Measurements from ENCODE around the gene CD99.

The CD99 gene

DNA sequence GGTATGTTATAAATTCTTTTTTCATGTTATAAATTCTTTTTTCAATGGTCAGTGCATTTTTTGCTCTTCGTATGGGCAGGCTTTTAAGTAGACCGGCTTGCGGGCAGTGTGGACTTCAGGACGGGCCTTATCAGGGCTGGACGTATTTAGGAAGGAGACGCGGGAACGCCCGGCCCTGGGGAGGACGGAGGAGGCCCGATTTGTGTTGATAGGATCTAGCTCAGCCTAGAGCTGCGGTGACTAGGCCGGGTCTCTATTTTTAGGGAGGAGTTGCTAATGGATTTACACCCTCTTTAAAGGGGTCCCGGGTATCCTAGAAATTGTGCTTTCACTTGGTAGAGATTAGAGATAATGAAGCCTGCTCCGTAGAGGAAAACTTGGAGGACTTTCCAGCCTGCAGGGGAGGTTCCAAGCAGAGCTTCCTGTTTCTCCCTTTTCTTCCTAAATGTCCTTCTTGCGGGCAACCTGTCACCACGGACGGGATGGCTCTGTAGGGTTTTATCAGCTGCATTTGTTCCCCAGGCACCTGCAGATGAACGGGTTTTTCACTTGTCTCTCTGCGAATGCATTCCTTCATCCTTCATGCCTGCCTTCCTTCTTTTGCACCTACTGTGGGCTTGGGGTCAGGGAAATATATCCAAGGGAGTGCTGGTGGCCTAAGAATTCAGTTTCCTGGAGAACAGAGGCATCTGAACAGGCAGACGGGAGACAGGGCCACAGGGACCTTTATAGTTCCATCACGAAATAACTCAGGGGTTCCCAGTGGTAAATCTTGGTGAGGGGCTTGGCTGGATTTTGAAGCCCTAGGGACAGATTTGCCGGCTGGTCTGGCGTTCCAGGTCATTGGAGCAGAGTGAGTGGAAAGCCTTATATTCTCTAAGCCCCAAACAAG lies 1.4 kb downstream of the CD99 start:
- TF ChIP-seq, protein P1, sequence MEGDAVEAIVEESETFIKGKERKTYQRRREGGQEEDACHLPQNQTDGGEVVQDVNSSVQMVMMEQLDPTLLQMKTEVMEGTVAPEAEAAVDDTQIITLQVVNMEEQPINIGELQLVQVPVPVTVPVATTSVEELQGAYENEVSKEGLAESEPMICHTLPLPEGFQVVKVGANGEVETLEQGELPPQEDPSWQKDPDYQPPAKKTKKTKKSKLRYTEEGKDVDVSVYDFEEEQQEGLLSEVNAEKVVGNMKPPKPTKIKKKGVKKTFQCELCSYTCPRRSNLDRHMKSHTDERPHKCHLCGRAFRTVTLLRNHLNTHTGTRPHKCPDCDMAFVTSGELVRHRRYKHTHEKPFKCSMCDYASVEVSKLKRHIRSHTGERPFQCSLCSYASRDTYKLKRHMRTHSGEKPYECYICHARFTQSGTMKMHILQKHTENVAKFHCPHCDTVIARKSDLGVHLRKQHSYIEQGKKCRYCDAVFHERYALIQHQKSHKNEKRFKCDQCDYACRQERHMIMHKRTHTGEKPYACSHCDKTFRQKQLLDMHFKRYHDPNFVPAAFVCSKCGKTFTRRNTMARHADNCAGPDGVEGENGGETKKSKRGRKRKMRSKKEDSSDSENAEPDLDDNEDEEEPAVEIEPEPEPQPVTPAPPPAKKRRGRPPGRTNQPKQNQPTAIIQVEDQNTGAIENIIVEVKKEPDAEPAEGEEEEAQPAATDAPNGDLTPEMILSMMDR (IDR thresholded peaks at IDR 0.05; ENCODE audit: low read depth, low read length): no peak
- H3K4me3 ChIP-seq (replicated peaks in 1 of 2; ENCODE audit: low read depth in 2 of 2, low read length in 2 of 2): peak overlapping the region; percentile 79 to 83
- DNase-seq (ENCODE audit: low read depth in 2 of 2): peak; percentile 60 to 68

DNA sequence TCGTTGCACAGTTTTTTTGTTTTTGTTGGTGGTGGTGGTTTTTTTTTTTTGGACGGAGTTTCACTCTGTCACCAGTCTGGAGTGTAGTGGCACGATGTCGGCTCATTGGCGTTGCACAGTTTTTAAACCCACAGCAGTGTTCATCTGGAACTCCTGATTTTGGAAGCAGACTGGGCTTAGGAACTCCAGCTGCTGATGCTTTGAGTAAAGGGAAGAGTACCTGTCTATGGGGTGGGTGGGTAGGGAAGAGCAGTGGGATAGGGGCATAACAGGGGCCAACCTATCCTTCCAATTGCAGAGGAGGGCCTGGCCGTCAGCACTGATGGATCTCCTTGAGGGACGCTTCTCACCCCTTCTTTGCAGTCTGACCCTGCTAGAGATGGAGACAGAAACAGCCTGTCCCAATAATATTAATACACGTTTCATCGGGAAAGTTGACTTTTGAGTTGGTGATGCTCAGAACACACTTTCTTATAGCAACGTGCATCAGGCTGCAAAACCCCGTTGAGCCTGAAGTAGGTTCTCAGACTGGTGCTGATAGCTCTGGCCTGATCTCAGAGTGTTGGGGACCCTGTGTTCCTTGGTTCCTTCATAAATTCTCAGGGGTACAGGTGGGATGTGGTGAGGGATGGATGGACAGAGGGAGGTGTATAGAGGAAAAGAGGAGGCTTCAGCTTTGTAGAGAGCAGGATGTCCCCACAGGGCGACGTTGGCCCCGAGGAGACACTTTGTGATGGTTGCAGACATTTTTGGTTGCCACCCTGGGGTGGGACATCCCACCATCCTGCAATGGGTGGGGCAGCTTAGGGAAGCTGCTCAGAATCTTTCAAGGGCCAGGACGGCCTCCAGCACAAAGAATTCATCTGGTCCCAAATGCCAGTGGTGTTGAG lies 2.3 kb downstream of the CD99 start:
- TF ChIP-seq, protein P1 (IDR thresholded peaks at IDR 0.05; ENCODE audit: low read depth, low read length): no peak
- H3K4me3 ChIP-seq (replicated peaks in 1 of 2; ENCODE audit: low read depth in 2 of 2, low read length in 2 of 2): peak overlapping the region; percentile 79 to 83
- no peak for DNase-seq (ENCODE audit: low read depth in 2 of 2)

DNA sequence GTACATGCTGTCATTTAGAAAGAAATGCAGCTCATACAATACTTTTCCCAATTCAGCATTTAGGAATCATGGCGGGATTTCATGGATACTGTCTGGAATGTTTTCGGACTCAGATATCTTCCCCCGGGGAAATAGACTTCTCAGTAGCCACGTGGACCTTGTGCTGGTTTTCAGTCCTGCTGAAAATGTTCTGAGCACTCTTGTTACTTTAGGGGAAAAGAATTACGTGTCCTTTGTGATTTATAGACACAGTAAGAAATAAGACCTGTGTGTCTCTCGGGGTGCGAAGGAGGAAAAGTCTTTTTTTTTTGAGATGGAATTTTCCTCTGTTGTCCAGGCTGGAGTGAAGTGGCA lies 3.8 kb downstream of the CD99 start:
- TF ChIP-seq, protein P1 (IDR thresholded peaks at IDR 0.05; ENCODE audit: low read depth, low read length): no peak
- H3K4me3 ChIP-seq (replicated peaks in 1 of 2; ENCODE audit: low read depth in 2 of 2, low read length in 2 of 2): no peak overlapping the region
- peak in 1 of 2 donors; percentile 36 for DNase-seq (ENCODE audit: low read depth in 2 of 2)

DNA sequence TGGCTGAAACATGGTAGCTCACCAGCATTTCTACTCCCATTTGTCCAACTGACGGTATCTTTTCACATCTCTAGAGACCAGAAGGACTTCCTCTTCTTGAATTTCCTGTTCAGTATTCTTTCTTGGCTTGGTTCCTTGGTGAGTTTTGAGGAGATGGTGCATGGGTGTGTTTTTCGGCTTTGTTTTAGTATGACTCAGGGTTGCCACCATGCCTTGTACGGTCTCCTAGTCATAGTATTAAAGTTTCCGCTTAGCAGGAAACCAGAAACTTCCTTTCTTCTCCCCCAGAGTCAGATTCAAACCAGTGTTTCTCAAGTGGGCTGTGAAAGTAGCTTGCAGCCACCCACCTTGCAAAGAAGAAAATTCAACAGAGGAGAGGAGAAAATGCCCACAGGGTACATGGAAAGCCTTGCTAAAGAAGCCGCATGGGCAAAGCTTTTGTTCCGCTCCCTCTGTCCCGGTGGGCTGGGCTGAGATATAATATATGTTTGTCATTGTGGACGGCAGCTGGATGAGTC lies 5.7 kb downstream of the CD99 start:
- TF ChIP-seq, protein P1 (IDR thresholded peaks at IDR 0.05; ENCODE audit: low read depth, low read length): no peak
- peak; percentile 83 to 97 for DNase-seq (ENCODE audit: low read depth in 2 of 2)
- H3K4me3 ChIP-seq (replicated peaks in 1 of 2; ENCODE audit: low read depth in 2 of 2, low read length in 2 of 2): peak overlapping the region in 1 of 2 donors; percentile 24

DNA sequence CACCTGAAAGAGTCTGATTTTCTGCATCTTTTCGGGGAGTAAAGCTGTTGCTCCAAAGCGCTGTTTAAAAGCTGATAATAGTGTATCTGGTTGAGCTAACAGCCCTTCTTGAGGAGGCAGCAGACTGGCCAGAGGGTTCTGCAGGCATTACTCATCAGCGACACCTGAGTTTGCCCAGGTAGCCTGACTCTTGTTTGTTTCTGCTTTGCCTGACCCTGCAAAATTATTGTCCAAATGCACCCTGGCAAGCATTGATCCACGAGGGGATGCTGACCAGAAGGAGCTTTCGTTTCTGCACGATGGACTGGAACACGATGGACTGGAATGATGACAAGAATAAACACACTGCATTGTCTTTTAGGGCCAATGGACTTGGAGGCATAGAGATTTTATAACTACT lies 6.2 kb downstream of the CD99 start:
- TF ChIP-seq, protein P1 (IDR thresholded peaks at IDR 0.05; ENCODE audit: low read depth, low read length): no peak
- DNase-seq (ENCODE audit: low read depth in 2 of 2): no peak
- H3K4me3 ChIP-seq (replicated peaks in 1 of 2; ENCODE audit: low read depth in 2 of 2, low read length in 2 of 2): peak overlapping the region in 1 of 2 donors; percentile 24

DNA sequence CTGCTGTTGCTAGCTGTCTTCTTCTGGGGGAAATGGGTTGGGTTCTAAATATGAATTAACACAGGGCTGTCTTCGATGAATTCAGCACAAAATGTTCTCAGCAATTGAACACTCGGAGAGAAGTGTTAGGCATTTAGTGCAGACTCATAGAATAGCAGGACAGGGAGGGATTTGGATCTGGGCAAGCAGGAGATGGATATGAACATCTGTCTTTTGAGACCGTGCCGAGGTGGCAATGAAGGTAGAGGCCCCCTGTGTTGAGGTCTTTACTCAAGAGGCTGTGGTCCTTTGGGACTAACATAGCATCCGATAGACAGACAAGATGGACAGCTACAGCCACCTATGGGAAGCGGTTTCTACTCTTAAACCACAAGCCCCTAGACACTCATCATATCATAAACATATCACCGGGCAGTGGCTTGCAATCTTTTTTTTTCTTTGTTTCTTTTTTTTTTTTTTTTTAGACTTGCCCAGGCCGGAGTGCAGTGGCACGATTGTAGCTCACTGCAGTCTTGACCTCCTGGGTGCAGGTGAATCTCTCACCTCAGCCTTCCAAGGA lies 6.7 kb downstream of the CD99 start:
- peak in 1 of 2 donors; percentile 71 for DNase-seq (ENCODE audit: low read depth in 2 of 2)
- TF ChIP-seq, protein P1 (IDR thresholded peaks at IDR 0.05; ENCODE audit: low read depth, low read length): no peak
- H3K4me3 ChIP-seq (replicated peaks in 1 of 2; ENCODE audit: low read depth in 2 of 2, low read length in 2 of 2): no peak overlapping the region
